HepG2 (cell line): ENCODE results near the gene PLEKHA6. TPM values are rescaled to one million over a fixed set of nuclear protein-coding genes. Genes with fewer than 3 reads are reported as not detected.

Experiments
- ARID5B ChIP-seq: IDR thresholded peaks from 2 replicates; pipeline ENCODE4 v1.4.0; 2020; ENCODE audit warnings: mild to moderate bottlenecking, missing genetic modification reagents
- BCL6 ChIP-seq: IDR thresholded peaks from 2 replicates; pipeline ENCODE4 v1.6.1; 2016; ENCODE audit warnings: missing genetic modification reagents, missing compliant biosample characterization
- CBFB ChIP-seq: sonication (generic); formaldehyde crosslinking; IDR thresholded peaks from 2 replicates; pipeline ENCODE4 v1.4.0; 2020; ENCODE audit warnings: missing genetic modification reagents
- CTCF ChIP-seq: sonication (generic); formaldehyde crosslinking; IDR thresholded peaks from 2 replicates; pipeline ENCODE4 v1.5.0; 2020; ENCODE audit warnings: mild to moderate bottlenecking, missing genetic modification reagents, moderate library complexity
- ELF3 ChIP-seq: IDR thresholded peaks from 2 replicates; pipeline ENCODE4 v1.6.1; 2016; ENCODE audit warnings: missing genetic modification reagents, missing compliant biosample characterization
- SOX13 ChIP-seq, 3 experiments: fragments of 450-650 bp in 1 of 3; sonication (generic) in 1 of 3; formaldehyde crosslinking in 1 of 3; IDR thresholded peaks in 2 of 3; conservative IDR thresholded peaks in 1 of 3; 2 replicates each; pipeline versions ENCODE4 v1.5.0 to v1.6.1; 2016 to 2020; ENCODE audit warnings: antibody characterized with exemption in 1 of 3, mild to moderate bottlenecking in 1 of 3, missing compliant biosample characterization in 1 of 3, missing genetic modification reagents in 1 of 3, moderate library complexity in 1 of 3
- TCF7 ChIP-seq: sonication (generic); IDR thresholded peaks from 2 replicates; pipeline ENCODE4 v1.6.1; 2016; ENCODE audit warnings: antibody characterized with exemption, low read depth
- ZNF644 ChIP-seq: IDR thresholded peaks from 2 replicates; pipeline ENCODE4 v1.6.1; 2016; ENCODE audit warnings: low read depth
- ZNF747 ChIP-seq: sonication (generic); formaldehyde crosslinking; IDR thresholded peaks from 2 replicates; pipeline ENCODE4 v1.8.1; 2023; ENCODE audit warnings: missing genetic modification reagents, mild to moderate bottlenecking, borderline replicate concordance
- polyA plus RNA-seq, 8 experiments: library from polyadenylated mRNA; depleted of rRNA in 3 of 8; stranded (reverse) in 7 of 8; unstranded in 1 of 8; fragments of >200 nt; fragmentation: Illumina TruSeq in 4 of 8; extraction: Trizol in 4 of 8; gene quantifications; 2 replicates each; pipeline versions ENCODE4 v1.2.1 to v1.2.3, GENCODE V29; 2011 to 2016; ENCODE audit warnings: low read depth in 4 of 8, missing spikeins in 1 of 8, mixed read lengths in 1 of 8; ENCODE audit not compliant: insufficient read depth in 1 of 8
- total RNA-seq, 5 experiments: library from RNA; depleted of rRNA; stranded (reverse); fragments of >200 nt; fragmentation: Illumina TruSeq; extraction: Trizol; gene quantifications; 2 replicates each; pipeline ENCODE4 v1.2.3, GENCODE V29; 2016; ENCODE audit warnings: low read depth in 1 of 5

The PLEKHA6 gene
- total and polyA plus RNA-seq, 2 of the 13 experiments (the other 11 are each of a cell fraction or from before 2014, with no cell fraction given), result 5.3 to 11.4 TPM

GRCh38 chr1:204171751-204172178 is 188.0 kb downstream of the PLEKHA6 start (continued):
- TF ChIP-seq ARID5B (CRISPR knock-in tag) (peak; percentile 53), ZNF644 (CRISPR knock-in tag) (0 out of 2 replicates have a peak, but pooled peaks have one; percentile 24), CTCF (CRISPR knock-in tag) (no peak), SOX13 (IDR thresholded peaks at IDR 0.05) (no peak), SOX13 (CRISPR knock-in tag; conservative IDR thresholded peaks at IDR 0.05 in 1 of 2, IDR thresholded peaks at IDR 0.05 in 1 of 2) (peak in 1 of 2 experiments; percentile 82; a peak in 2 of 4 replicates), BCL6 (peak; percentile 87), ZNF747 (CRISPR knock-in tag) (no peak), ELF3 (CRISPR knock-in tag) (0 out of 2 replicates have a peak, but pooled peaks have one; percentile 14), CBFB (CRISPR knock-in tag) (no peak), TCF7 (peak; percentile 80)
- TF ChIP-seq, all 625 proteins: peak for 31
